GM18505 (cell line): ENCODE measurements around the gene MTG1.

Experiments
- ATAC-seq: cut with Tn5 transposase; IDR thresholded peaks from one replicate; pipeline ENCODE4 v1.9.1; 2021; ENCODE audit not compliant: unreplicated experiment
- POLR2A ChIP-seq: IDR thresholded peaks from 4 replicates; pipeline ENCODE4 v1.6.1; 2011; ENCODE audit warnings: borderline replicate concordance; ENCODE audit not compliant: insufficient read depth, insufficient read length; ENCODE audit errors: extremely low read depth

MTG1 gene

DNA sequence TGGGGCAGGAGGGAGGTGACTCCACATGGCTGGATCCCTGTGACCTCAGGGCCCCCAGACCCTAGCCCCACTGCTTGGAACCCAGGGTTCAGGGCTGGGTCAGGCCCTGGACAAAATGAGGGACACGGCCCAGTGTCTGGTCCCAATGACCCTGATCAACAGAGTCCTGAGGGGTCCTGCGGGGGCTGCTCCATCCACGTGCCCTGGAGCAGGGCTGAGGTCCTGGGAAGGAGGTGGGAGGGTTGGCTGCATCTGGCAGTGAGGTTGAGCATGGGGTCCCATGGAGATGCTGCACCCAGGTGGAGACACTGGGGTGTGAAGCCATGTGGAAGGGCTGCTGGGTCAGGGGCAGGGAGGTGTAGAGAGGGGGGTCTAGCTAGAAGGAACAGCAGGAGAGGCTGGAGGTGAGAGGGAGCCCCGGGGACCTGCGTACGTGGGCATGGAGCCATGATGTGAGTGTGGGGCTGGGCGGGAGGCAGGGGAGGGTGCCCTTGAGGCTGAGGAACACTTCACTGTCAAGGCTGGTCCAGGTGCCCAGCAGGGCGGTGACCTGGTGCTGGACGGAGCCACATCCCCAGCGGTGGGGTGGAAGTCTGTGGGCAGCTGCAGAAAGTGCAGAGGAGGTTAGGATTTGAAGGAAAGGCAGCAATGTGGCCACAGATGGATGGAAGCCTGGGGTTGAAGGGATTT is 60.4 kb downstream of the MTG1 start:
- ATAC-seq, result no peak
- no peak for TF ChIP-seq POLR2A

DNA sequence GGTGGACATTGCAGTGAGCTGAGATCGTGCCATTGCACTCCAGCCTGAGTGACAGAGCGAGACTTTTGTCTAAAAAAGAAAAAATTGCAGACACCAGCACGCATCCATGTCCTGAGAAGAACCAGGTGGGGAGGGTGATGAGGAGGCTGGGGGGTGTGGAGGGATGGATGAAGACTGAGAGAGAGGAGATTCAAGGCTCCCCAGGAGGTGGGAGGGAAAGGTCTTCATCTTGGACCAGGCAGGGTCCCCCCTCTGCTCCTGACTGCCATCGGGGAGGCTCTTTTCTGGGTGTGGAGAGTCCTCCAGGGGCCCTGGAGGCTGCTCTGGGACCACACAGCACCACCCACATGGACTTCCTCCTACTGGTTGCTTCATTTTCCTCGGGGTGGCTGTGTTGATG is 61.2 kb downstream of the MTG1 start:
- ATAC-seq, result no peak
- TF ChIP-seq POLR2A, result no peak

DNA sequence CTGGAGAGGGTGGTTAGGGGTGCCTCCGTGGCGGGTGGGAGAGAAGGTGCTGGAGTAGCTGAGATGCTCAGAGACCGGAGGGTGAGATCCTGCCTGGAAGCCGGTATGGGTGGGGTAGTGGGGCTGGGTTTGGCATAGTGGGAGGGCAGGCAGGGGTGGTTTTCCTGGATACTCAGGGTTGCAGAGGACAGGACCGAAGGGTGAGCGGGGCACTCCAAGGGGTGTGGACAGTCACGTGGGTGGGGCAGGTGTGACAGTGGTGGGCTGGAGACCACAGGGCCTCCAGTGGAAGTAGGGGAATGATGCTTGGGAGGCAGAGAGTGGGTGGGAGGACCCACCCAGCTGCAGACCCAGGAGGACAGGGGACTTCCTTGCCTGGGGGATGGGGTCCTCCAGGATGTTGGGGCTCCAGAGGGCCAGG is 61.7 kb downstream of the MTG1 start:
- TF ChIP-seq POLR2A, result no peak
- ATAC-seq, result no peak

- ATAC-seq, result no peak
- TF ChIP-seq POLR2A, result no peak
These were observed 62.3 kb downstream of the MTG1 start for GRCh38 chr10:133456041-133456951.

GRCh38 chr10:133457100-133457841 is 63.3 kb downstream of the MTG1 start:
- TF ChIP-seq POLR2A, result no peak
- ATAC-seq, result no peak

DNA sequence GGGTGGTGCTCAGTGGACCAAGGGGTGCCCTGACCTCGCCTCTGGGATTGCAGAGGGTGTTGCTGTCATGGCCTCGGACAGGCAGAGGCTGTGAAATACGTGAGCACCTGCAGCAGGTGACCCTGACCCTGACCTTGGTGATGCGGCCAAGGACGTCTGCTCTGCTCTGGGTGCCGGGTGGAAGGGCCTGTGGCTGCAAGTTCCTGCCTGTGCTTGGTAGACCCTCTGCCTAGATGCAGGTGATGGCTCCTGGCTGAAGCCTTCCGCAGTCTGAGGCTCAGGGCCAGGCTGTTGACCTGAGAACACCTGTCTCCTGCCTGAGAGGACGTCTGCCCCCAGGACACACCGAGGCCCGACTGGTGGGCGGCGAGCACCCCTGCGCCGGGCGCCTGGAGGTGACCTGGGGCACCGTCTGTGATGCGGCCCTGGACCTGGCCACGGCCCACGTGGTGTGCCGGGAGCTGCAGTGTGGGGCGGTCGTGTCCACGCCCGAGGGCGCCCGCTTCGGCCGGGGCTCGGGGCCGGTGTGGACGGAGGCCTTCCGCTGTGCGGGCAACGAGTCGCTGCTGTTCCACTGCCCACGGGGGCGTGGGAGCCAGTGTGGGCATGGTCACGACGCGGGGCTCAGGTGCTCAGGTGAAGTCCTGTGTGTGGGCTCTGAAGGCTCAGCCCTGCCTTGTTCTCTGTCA is 64.2 kb downstream of the MTG1 start:
- TF ChIP-seq POLR2A, result no peak
- no peak for ATAC-seq

- TF ChIP-seq POLR2A, result no peak
- ATAC-seq, result no peak
These were observed 64.9 kb downstream of the MTG1 start for GRCh38 chr10:133458710-133459453.

DNA sequence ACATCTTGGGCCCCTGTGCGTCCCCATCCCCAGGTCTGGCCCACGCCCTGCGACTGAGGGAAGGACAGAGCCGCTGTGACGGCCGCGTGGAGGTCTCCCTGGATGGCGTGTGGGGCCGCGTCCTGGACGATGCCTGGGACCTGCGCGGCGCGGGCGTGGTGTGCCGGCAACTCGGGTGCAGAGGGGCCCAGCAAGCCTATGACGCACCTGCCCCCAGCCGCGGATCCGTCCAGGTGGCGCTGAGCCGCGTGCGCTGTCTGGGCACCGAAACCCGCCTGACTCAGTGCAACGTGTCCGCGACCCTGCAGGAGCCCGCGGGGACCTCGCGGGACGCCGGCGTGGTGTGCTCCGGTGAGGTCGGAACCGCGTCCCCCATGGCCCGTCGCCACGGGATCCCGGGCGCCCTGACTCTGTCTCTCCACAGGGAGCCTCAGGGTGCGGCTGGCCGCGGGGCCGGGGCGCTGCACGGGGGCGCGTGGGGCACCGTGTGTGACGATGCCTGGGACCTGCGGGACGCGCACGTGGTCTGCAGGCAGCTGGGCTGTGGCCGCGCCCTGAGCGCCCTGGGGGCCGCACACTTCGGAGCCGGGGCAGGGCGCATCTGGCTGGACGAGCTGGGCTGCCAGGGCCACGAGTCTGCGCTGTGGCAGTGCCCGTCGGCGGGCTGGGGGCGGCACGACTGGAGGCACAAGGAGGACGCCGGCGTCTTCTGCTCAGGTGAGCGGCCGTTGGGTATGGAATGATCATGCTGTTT is 65.7 kb downstream of the MTG1 start:
- no peak for ATAC-seq
- TF ChIP-seq POLR2A, result no peak

- no peak for TF ChIP-seq POLR2A
- ATAC-seq, result no peak
These were observed 66.3 kb downstream of the MTG1 start for GRCh38 chr10:133460208-133460769.

- ATAC-seq, result no peak
- no peak for TF ChIP-seq POLR2A
These were observed 67.1 kb downstream of the MTG1 start for GRCh38 chr10:133461027-133461426.

- no peak for ATAC-seq
These were observed 67.9 kb downstream of the MTG1 start for GRCh38 chr10:133461841-133462240.

More at GRCh38 chr10:133461841-133462240, 67.9 kb downstream of the MTG1 start:
- TF ChIP-seq POLR2A, result no peak
